Measurements from ENCODE around the gene NUDT8.
"Not testable (repeated sequence)": the region's sequence is repeated elsewhere in the genome, so short reads cannot be mapped to it uniquely, and the experiment has no call there.

NUDT8 gene

DNA sequence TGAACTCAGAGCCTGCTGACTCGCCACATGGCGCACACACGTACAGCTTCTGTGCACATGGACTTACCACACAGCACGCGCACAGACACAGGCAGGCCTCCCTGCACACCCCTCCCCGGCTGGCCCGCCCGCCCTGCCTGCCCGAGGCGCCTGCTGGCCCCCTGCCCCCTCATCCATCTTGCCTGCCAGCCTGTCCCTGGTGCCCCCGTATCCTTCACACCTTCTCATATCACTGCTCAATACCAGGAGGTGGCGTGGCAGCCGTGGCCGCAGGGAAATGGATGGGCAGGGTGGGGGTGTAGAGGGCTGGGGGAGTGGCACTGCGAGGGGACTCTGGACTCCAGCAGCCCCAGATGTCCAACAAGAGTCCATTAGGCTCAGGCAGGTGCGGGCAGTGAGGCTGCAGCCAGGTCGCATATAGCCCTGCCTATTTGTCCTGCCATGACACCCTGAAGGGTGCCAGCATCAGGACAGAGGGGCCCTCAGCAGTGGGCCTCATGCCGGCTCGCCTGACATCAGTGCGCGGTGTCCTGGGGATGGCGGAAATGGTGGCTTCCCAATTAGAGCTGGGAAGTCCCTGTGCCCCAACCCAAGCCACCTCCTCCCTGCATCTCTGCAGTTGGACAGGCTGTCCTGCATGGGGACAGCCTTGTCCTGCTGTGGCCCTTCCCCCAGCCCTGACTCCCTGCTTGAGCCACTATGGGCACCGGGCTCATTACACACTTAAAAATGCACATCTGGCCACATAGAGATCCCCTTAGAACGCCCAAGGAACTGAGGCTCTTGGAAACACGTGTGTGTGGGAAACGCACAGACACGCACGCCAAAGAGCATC, 11.8 kb upstream of the NUDT8 start:
- no peak for DNase-seq

GRCh38 chr11:67640758-67641337, 11.1 kb upstream of the NUDT8 start:
- no peak for DNase-seq

DNA sequence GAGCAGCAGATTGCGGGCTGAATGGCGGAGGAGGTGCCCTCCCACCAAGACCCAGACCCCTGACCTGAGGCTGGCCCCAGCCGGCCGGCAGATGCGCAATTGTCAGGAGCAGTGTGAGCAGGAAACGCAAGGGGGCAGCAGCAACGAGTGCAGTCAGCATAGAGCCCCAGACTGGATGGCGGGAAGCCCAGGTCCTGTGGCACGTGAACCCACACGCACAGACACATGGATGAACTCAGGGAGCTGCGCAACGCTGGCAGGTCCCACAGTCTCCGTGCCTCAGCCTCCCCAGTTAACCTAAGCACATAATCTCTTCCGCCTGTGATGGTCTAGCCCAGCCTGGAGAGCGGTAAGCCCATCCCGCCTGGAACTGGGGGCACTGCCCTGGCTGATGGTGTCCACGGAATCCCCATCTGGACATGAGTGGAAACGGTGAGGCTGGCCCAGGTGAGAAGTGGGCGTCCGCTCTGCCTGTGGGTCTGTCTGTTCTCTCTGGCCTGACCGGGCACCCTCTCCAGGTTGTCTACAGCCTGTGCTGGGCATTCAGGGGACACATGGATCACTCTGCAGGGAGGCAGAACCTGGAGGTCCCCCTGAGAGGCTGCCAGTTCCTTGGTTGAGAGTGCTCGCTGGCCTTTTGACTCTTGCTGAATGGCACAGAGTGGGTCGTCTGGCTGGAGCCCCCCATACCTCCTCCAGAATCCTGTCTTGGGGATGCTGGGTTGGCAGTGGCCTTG, 10.5 kb upstream of the NUDT8 start:
- peak; percentile 32 for DNase-seq

DNA sequence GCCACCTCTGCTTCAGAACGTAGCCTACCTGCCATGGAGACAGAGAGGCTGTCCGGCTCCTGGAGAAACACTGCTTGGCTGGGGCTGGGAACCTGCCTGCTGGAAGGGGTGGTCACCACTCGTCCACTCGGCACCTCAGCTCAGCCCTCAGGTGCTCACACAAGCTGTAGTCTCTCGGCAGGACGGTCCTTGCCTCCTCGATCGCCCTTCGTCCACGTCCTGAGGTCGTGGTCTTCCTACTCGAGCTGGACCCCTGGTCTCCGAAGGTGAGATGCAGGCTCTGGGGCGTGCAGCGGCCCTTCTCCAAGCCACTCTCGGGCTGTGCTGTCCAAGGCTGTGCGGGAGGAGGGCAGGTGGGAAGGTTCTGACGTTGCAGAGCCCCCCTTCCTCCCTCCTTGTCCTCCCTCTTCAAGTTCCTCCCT, 9.7 kb upstream of the NUDT8 start, which contains the start of gene TBX10:
Gene TBX10 (minus strand): TSS at position 326 of the 422 bp plus-strand sequence. CDS start 291 bp downstream, at position 35.
- no peak for DNase-seq

DNA sequence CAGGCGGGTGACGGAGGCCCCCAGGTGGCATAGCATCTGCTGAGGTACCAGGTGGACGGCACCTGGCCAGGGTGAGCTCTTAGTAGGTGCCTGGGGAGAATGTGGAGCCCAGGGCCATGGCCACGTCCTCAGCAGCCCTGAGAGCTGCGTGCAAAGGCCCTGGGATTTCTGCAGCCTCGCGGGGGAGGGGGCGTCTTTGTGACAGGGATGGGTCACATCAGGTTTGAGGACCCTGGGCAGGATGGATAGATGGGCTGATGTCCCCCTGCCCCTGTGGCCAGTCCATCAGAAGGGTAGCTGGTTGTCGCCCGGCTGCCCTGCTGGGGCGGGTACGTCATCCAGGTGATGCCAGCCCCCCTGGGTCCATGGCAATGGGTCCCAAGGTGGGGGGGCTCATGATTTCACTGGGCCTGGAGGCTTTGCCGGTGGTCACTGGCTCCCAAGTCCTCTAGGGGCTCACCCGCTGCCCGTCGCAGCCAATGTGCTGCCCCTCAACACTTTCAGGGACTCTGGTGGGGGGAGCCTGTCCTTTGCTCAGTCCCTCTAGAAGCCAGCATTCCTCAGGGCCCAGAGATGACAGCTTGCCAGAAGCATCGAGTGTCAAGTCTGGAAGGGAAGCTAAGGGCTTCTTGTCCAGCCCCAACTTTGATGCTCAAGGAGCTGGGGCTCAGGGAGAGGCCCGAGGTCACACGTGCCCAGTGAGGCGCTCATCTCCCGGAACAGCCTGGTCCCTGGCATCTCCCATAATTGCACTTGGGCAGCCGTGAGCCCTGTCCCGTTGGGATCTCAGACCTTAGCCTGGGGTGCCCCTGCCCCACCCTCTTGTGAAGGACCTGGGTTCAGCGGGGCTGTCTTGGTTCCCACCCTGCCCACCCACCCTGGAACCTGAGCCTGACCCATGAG, 9.0 kb upstream of the NUDT8 start:
- no peak for DNase-seq

DNA sequence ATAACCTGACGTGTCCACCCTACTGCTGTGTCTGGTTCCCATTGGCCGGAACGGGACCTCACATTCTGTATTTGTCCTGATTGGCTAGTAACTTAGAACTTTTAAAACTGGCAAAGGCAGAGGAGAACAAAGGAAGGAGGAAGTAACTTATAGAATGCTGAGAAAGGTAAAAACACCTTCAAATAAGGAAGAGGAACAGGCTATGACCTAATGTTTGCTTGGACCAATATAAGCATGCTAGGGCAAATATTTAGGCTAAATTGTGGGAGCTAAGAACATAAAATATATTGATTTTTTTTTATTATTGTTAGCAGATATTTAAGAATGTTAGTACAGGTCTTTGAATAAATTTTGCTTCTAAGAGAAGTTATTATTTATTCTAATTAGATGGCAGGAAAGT, 7.7 kb upstream of the NUDT8 start:
- DNase-seq = not testable (repeated sequence)

GRCh38 chr11:67636962-67637361, 7.2 kb upstream of the NUDT8 start:
- DNase-seq = no peak

DNA sequence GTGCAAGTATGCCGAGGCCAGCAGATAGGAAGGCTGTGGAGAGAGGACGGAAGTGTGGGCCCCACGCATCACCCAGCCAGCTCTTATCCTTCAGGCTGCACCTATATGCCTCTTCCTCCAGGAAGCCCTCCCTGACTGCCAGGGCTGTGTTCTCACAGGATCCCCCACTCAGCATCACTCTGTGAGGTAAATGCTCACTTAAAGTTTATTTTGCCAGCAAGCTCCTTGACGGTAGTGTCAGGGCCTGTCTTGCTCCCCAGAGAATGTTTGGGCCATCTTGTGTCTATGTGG, 5.4 kb upstream of the NUDT8 start:
- DNase-seq = no peak

GRCh38 chr11:67634366-67635230, 4.9 kb upstream of the NUDT8 start:
- no peak for DNase-seq

DNA sequence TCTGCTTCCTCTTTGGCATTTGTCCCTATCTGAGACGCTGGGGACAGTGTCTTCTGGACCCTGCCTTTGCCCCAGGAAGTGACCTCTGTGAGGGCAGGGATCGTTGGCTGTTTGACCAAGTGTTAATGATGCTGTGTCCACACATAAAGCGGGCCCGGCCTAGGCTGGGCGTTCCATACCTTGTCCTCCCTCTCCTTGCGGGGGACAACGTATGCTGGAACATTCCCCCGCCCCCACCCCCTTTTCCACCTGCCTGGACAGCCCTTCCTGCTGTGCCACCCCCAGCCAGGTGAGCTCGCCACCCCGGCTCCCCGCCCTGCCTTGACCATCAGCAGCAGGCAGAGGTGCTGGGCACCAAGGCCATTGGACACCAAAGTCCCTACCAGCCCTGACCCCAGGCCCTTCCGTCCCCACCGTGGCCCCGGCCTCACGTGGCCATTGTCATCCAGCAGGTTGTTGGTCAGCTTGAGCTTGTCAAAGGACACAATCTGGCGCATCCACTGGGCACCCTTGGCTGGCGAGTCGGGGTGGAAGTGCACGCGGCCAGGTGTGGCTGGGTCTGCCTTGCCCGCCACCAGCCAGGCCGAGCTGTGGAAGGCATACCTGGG, 4.1 kb upstream of the NUDT8 start:
- no peak for DNase-seq

- no peak for DNase-seq
These were observed 3.4 kb upstream of the NUDT8 start for GRCh38 chr11:67632982-67633755.

DNA sequence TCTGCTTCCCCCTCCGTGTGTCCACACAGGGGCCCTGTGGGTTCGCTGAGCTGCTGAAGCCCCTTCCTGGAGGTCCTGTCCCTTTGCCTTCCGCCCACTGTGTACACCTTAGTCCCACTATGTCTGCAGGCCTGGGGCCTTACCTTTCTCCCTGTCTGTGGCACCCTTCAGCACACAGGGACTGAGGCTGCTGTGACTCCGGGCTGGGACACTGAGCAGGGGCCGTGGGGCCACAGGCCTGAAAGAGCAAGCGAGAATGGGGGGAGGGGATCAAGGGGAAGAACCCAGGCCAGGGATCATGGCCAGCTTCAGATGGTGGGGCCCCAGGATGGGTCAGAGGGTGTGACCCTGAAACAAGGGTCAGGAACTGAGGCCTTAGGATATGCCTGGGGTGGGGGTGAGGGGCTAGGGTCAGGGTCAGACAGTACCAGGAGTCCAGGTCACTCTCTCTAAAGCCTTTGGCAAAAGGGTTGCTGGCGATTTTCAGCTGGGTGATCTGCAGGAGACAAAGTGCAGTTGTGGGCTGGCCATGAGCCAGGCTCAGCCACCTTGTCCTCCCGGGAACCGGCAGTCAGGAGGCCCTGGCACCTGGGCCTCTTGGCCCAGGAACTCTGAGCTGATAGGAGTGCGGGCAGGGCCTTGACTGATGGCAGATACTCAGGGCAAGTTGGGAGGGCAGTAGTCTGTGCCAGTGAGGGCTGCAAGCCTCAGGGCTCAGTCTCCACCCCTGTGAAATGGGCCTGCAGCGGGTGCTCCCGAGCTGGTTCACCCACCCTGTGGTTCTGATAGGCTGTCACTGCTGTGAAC, 2.6 kb upstream of the NUDT8 start:
- no peak for DNase-seq

DNA sequence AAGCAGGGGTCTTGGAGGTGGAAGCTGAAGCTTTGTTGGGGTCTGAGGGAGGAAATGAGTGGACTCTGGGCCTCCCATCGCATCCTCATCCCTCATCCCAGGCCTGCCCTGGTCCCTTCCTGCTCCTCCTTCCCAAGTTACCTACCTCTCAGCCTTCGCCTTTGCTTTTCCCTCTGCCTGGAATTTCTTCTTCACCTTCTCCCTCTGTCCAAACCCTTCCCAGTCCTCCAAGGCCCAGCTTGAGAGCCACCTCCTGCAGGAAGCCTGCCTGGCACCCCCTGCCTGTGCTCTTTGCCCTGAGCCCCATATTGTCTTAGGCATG, 2.1 kb upstream of the NUDT8 start:
- no peak for DNase-seq

DNA sequence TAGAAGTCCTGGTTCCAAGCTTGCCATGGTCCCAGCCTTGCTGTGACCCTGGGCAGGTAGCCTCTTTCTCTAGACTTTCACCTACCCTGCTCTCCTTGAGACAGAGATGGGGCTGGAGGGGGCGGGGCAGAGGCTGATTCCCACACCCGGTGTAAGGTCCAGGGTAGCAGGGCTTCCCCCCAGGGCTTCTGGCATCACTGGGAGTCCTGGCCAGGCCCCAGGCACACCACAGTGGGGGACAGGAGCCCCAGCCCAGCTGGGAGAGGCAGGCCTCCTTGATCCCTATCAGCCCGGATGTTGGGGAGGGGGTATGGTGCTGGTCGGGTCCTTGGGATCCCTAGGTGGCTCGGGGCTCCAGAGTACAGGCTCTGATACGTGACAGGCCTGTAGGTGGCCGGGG, 1.7 kb upstream of the NUDT8 start:
- no peak for DNase-seq

GRCh38 chr11:67630943-67631331, 1.2 kb upstream of the NUDT8 start:
- no peak for DNase-seq

DNA sequence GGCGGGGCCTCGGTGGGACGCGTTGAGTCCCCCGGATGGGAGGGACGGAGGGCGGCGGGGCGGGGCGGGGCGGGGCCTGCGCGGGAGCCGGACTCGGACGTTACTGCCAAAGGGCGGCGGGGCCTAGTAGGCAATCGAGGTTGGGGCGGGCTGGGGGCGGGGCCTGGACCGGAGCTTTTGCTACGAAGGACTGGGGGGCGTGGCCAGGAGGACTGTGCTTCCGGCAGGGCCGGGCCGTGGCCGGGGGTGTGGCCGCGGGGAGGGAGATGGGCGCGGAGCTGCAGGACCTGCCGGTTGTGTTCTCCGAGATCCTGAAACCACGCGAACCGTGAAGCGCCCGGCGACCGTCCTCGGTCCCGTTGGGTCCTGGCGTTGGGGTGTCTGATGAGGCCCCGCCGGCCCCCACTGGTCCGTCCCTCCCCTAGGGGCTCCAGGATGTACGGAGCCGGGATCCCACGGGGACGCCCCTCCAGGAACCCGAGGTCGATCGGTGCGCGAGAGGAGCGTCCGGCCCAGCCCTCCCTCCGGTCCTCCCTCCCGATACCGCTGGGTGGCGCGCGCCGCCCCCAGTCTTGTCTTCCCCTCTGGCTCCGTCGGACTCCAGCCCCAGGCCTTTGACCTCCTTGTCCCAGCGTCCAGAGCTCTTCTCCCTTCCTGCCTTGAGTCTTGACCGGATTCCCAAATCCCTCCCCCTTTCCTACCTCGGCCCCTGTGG, 648 bp upstream of the NUDT8 start:
- DNase-seq = peak; percentile 97

- DNase-seq = no peak
These were observed 889 bp downstream of the NUDT8 start for GRCh38 chr11:67628710-67629385.
